ENCODE measurements around the gene PLLP.
A peak's percentile ranks its signal among the peaks of the same experiment; 100 is the strongest.

PLLP gene

GRCh38 chr16:57253466-57253865 is 31.0 kb downstream of the PLLP start:
- DNase-seq: no peak

GRCh38 chr16:57252148-57252721 is 32.2 kb downstream of the PLLP start:
- no peak for DNase-seq

GRCh38 chr16:57251352-57251751 is 33.1 kb downstream of the PLLP start:
- DNase-seq: no peak

- no peak for DNase-seq
These were observed 38.9 kb downstream of the PLLP start for GRCh38 chr16:57245472-57246113.

GRCh38 chr16:57244767-57245471 is 39.6 kb downstream of the PLLP start, which contains the start of gene ARL2BP:
Gene ARL2BP, plus strand, starts transcription at chr16:57245259. Its CDS starts 109 bp downstream, at chr16:57245368.
- peak; percentile 93 to 95 for DNase-seq

GRCh38 chr16:57244463-57244766 is 40.1 kb downstream of the PLLP start:
- no peak for DNase-seq

- DNase-seq: no peak
These were observed 41.8 kb downstream of the PLLP start for GRCh38 chr16:57242650-57243049.

GRCh38 chr16:57240851-57241250 is 43.6 kb downstream of the PLLP start:
- DNase-seq: no peak

GRCh38 chr16:57239107-57239506 is 45.4 kb downstream of the PLLP start:
- no peak for DNase-seq

GRCh38 chr16:57238682-57239081 is 45.8 kb downstream of the PLLP start:
- DNase-seq: no peak

GRCh38 chr16:57236022-57236350 is 48.5 kb downstream of the PLLP start:
- DNase-seq: no peak

GRCh38 chr16:57235128-57236021 is 49.1 kb downstream of the PLLP start:
- DNase-seq: peak; percentile 10 to 13

- no peak for DNase-seq
These were observed 49.8 kb downstream of the PLLP start for GRCh38 chr16:57234707-57235092.

- DNase-seq: no peak
These were observed 50.3 kb downstream of the PLLP start for GRCh38 chr16:57233944-57234706.

GRCh38 chr16:57231821-57232350 is 52.6 kb downstream of the PLLP start:
- no peak for DNase-seq

GRCh38 chr16:57229079-57229478 is 55.4 kb downstream of the PLLP start:
- DNase-seq: no peak

GRCh38 chr16:57226701-57227621 is 57.5 kb downstream of the PLLP start:
- no peak for DNase-seq

- no peak for DNase-seq
These were observed 58.5 kb downstream of the PLLP start for GRCh38 chr16:57225978-57226377.

GRCh38 chr16:57224651-57225335 is 59.7 kb downstream of the PLLP start:
- no peak for DNase-seq

- DNase-seq: no peak
These were observed 61.4 kb downstream of the PLLP start for GRCh38 chr16:57223057-57223456.

GRCh38 chr16:57216968-57217367 is 67.5 kb downstream of the PLLP start:
- no peak for DNase-seq

Measured in stimulated activated CD4-positive, alpha-beta T cell treated with anti-CD3 and anti-CD28 coated beads, Interleukin-2, amount 100 ng/mL, for 48 hours (primary cell).